ENCODE results near the gene CLASP1.

GRCh38 chr2:121595012-121595891 lies 54.0 kb downstream of the CLASP1 start:
- TF ChIP-seq ZFP3 (CRISPR knock-in tag; IDR thresholded peaks at IDR 0.05), result no peak
- no peak for TF ChIP-seq RARB (CRISPR knock-in tag; IDR thresholded peaks at IDR 0.05)
- no peak for TF ChIP-seq BACH2 (CRISPR knock-in tag; IDR thresholded peaks at IDR 0.05; ENCODE audit: borderline replicate concordance)
- TF ChIP-seq ZC3H10 (CRISPR knock-in tag; IDR thresholded peaks at IDR 0.05), result no peak
- TF ChIP-seq ARNTL (CRISPR knock-in tag; IDR thresholded peaks at IDR 0.05; ENCODE audit: borderline replicate concordance, low read depth), result no peak
- TF ChIP-seq POU6F1 (CRISPR knock-in tag; IDR thresholded peaks at IDR 0.05; ENCODE audit: borderline replicate concordance, low read depth), result no peak
- no peak for TF ChIP-seq PATZ1 (CRISPR knock-in tag; IDR thresholded peaks at IDR 0.05; ENCODE audit: borderline replicate concordance)
- no peak for TF ChIP-seq TOX (CRISPR knock-in tag; IDR thresholded peaks at IDR 0.05; ENCODE audit: borderline replicate concordance)
- TF ChIP-seq CREB5 (CRISPR knock-in tag; IDR thresholded peaks at IDR 0.05; ENCODE audit: low read depth), result no peak

Data from SK-N-SH treated with all-trans-retinoic acid at 6 μM for 48 hours (cell line).